HG03159 (cell line): Measurements from ENCODE around the gene RPS2.
A peak's percentile ranks its signal among the peaks of the same experiment; 100 is the strongest.
"Not testable (repeated sequence)": the region's sequence is repeated elsewhere in the genome, so short reads cannot be mapped to it uniquely, and the experiment has no call there.

ENCODE experiments used
- ATAC-seq: cut with Tn5 transposase; IDR thresholded peaks from one replicate; pipeline ENCODE4 v1.9.1; 2021; ENCODE audit warnings: mild to moderate bottlenecking, moderate library complexity; ENCODE audit not compliant: unreplicated experiment

The RPS2 gene

DNA sequence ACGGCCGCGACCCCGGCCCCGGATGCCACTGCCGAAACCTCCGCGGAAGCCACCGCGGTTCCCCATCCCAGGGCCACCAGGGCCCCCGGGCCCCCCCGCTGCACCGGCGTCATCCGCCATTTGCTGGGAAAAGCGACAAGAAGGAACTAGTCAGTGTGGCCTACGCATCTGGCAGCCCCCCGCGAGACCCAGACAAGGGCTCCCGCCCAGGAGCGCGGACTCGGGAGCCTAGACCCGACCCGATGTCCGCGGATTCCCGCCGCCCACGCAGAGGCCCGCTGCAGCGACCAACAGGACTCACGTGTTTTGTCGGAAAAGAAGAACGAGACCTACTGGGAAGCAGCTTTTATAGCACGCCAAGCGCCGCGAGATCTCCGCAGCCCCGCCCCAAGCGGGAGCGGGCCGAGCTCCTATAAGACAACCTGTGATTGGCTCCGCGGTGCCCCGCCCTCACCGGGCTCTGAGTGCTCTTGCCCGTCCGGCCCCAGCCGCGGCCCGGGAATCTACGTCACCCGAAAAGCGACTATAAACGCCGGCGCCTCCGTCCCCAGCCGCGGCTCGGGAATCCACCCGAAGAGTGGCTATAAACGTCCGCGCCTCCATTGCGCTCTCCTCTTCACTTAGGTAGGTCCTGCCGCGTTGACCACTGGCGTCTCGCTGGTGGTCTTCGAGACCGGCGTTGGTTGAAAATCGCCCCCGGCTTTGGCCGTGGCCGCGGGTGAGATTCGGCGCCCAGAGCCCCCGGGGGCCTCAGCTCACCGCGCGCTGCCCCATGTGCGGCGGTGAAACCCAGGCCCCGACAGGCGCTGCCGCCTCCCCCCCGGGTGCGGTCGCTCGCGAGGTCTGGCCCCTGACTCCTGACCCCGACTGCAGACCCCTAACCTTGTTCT is at the start of gene RPS2:
TSS of gene RPS2 (minus strand) at position 321 of the 890 bp plus-strand sequence. CDS start at position 120, 201 bp downstream.
- ATAC-seq: peak; percentile 75

- no peak for ATAC-seq
Observed at GRCh38 chr16:2013527-2013926, 48.9 kb upstream of the RPS2 start.

DNA sequence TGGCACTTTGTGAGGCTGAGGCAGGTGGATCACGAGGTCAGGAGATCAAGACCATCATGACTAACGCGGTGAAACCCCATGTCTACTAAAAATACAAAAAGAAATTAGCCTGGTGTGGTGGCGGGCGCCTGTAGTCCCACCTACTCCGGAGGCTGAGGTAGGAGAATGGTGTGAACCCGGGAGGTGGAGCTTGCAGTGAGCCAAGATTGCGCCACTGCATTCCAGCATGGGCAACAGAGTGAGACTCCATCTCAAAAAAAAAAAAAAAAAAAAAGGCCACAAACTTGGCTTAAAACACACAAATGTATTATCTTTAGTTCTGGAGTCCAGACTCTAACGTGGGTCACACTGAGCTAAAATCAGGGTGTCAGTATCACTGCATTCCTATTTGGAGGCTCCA is 47.1 kb upstream of the RPS2 start:
- not testable (repeated sequence) for ATAC-seq

DNA sequence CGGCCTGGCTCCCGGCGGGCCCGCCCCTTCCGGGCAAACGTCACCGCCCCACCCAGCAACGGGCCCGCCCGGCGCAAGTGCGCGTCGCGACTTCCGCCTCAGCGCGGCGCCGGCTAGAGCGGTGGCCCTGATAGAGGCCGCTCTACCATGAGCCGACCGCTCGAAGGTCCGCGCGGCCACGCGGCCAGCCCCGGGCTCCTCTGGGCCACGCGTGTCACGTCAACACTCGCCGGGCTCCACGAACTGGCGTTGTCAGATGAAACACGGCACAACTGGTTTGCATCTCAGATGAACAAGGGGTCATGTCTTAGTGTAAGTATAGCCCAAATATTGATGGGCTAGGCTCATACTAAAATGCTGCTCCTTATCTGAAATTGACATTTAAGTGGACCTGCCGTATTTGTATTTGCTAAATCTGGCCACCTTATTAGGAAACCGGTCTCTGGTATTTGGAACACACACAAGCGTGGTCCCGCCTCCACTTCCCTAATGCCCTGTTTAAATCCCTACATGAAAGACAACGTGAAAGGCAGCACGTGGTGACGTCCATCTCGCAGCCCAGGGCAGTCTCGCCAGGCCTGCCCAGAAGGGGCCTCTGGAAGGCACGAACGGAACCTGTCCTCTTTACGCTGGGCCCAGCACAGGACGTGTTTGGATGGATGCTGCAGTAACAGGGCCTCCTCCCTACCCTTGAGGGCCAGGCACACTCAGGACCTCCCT is 45.3 kb upstream of the RPS2 start, which contains the start of gene ZNF598:
TSS of gene ZNF598 (minus strand) at position 31 of the 720 bp plus-strand sequence.
- peak; percentile 74 for ATAC-seq

DNA sequence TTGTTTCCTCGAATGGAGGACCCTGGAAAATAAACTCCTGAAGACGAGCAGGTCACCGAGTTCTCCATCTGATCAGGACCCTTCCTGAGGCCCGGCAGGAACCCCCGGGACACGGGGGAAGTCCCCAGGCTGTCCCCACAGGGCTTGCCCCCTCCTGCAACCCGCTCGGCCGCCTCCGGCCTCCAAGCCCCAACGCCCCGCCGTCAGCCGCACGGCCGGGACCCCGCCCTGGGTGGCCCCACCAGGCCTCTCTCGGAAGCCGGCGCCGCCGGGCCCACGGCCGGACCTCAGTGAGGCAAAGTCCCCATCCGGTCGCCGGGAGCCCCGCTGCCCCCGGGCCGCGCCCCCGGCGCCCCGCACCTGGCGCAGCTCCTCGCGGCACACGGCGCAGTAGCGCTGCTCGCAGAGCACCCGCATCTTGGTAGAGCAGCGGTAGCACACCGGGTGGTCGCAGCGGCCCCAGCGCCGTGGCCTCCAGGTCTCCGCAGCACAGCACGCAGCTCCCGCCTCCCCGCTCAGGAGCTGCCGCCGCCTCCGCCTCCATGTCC is 44.6 kb upstream of the RPS2 start:
- ATAC-seq: peak; percentile 33

GRCh38 chr16:2008631-2009163 is 44.1 kb upstream of the RPS2 start:
- no peak for ATAC-seq

DNA sequence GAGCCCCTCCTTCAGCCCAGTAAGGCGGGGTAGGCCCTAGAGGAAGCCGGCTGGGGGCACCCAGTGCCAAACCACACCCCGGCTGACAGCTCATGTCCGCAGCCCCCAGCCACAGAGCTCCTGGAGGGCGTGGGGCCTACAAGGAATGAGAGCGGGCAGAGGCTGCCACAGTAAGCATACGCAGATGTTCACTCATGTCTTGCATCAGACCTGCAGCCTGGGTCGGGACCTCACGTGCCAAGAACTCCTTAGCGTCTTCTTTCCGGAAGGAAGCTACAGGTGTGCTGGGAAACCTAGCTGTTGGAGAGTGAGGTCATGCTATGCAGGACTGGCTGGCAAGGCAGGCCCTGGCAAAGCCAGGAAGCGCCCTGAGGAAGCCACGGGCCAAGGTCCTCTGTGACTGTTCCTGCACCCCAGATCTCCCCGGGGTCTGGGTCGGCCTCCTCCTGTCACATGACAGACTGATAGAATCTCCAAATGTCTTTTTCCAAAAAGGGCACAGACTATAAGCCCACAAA is 43.4 kb upstream of the RPS2 start:
- ATAC-seq: no peak

- no peak for ATAC-seq
Observed at GRCh38 chr16:2007081-2007836, 42.6 kb upstream of the RPS2 start.

DNA sequence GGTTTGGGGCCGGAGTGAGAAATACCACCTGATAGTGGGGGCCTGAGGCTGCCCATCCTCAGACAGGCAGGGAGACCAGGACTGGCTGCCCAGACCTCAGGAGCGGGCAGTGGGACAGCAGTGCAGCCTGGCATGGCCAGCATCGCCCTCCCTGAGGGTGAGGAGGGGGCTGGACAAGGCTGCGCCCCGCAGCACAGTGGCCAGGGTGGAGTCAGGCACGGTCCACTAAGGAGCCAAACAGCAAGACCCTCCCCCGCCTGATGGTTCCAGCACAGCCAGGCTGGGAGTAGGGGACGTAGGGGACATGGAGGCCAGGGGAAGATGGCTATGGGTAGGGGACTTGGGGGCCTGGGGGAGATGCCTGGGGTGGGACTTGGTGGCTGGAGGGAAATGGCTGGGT is 41.7 kb upstream of the RPS2 start:
- no peak for ATAC-seq

GRCh38 chr16:2005646-2006045 is 41.0 kb upstream of the RPS2 start:
- ATAC-seq: no peak

GRCh38 chr16:2004795-2005517 is 40.3 kb upstream of the RPS2 start:
- no peak for ATAC-seq

DNA sequence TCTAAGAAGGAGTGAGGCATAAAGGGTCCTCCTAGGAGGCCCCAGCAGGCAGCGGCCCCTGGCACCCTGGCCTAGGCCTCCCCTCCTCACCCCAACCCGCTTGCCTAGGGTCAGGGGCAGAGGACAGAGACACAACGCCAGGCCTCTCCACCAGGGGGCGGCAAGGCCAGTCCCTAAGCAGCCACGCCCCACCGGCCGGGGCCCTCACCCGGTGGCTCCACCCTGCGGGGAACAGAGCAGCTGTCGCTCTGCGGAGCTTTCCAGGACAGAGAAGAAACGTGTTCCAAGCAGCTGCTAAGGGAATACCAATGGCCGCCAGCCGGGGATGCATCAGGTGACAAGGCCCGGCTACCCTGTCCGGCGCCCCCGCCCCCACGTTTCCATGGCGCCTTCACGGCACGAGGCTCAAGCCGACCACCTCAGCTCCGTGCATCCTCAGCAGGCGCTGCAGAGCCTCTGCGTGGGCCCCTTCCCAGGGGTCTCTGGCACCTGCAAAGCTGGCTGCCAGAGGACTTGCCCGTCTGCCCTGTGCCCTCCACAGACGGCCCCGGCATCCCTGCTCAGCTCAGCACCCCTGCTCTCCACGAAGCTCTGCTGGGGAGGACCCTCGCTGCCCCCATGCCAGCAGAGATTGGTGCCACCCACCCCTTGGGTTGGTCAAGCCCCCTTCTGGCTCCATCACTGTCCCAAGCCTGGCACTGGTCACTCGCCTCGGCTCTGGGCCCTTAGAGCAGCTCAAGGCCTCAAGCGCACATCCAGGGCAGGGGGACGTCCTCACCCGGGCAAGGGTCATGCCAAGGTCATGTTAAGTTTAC is 39.4 kb upstream of the RPS2 start:
- ATAC-seq: peak; percentile 64

GRCh38 chr16:2003231-2003826 is 38.7 kb upstream of the RPS2 start:
- ATAC-seq: no peak

DNA sequence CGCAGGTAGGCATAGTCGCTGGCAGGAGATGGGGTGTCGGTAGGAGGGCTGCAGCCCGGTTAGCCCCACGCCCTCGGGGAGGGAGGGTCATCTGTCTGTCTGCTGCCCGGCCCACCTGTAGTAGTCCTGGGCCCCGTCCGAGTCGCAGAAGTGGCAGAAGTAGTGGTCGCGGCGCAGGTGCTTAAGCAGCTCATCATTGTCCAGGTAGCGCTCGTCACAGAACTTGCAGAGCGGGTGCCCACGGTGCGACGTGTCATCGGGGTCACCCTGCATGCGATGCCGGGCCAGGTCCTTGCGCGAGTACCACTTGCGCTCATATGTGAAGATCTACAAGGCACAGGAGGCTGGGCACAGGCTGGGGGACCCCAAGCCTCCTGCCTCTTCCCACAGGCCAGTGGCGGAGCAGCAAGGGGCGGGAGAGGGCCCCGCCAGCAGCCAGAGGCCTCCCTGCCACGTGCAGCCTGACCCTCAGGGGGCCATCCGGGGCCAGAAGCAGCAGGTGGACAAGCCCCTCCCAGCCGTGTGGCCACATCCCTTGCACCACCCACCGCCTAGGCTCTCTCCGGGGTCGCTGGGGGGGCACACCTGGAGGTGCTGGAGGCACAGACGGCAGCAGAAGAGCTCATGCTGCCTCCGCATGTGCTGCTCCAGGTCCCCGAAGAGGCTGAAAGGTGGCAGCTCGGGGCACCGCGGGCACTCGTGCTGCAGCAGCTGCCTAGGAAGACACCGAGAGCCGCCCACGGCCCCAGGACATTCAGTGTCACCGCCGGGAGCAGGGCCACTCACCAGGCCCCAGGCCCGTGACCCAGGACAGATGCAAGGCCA is 38.0 kb upstream of the RPS2 start:
- ATAC-seq: no peak

DNA sequence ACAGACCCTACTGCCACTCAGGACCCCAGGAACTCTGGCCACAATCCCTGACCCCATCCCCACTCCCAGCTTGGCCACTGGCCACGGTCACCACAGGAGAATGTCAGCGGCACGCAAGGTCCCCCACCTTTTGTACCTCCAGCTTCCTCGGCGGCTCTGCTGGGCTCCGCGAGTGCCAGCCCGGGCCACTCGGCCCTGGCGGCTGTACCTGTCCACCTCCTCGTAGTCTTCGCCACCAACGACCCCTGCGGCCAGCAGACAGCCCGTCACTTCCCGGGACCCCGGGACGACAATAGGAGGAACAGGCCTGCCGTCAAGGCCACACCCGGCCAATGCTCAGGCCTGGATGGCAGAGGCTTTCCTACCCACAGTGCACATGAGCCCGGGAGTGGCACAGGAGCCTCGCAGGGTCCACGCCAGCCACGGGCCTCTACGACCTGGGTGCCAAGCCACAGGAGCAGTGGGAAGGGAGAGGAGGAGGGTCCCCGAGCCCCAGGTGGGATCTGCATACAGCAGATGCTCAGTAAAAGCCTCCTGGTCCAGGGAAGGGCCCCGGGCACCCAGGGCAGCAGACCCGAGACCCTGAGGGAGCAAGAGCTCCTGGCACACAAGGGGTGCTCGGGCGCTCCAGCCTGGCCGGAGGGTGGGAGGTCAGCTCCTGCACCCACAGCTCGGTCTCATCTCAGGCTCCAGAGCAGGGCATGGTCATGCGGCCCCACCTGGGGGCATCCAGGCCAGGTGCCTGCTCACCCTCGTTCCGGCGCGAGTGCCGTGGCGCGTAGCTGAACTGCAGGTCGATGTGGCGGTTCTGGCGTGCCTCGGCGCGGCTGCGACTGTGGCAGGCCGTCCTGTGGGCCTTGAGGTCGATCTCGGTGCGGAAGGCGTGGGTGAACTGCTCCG is 37.1 kb upstream of the RPS2 start:
- no peak for ATAC-seq

DNA sequence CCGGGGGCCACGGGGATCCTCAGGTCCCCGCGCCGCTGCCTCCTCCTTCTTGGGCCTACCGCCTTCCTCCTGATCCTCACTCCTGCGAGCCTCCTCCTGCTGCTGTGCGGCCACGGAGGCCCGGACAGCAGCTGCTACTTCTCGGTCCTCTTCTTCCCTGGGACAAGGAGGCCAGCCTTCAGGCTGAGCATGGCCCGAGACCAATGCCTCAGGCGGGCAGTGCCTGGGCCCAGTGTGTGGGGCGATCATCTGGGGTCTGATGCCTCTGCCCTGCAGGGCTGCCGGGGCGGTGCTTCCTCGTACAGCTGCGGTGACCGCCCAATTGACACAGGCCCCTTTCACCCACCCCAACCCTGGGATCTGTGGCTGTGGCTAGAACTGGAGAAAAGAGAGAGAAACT is 36.4 kb upstream of the RPS2 start:
- ATAC-seq: no peak
